Gastroesophageal sphincter (tissue), 3 donors: ENCODE measurements around the gene VANGL2.
"Not testable (repeated sequence)": the region's sequence is repeated elsewhere in the genome, so short reads cannot be mapped to it uniquely, and the experiment has no call there.

Experiments
- CTCF ChIP-seq, 4 experiments: fragments of 200-600 bp in 2 of 4; fragments of 450-650 bp in 2 of 4; sonication (generic) in 1 of 4; IDR thresholded peaks; one replicate each; pipeline ENCODE4 v1.5.1; 2017 to 2019; ENCODE audit warnings: antibody characterized with exemption in 4 of 4, mild to moderate bottlenecking in 2 of 4, moderate library complexity in 2 of 4
- EP300 ChIP-seq: sonication (generic); formaldehyde crosslinking; IDR thresholded peaks from one replicate; pipeline ENCODE4 v1.6.1; 2017; ENCODE audit warnings: antibody characterized with exemption, mild to moderate bottlenecking
- POLR2A ChIP-seq, 2 donors: fragments of 450-650 bp; IDR thresholded peaks; one replicate each; pipeline ENCODE4 v1.6.1; 2017; ENCODE audit warnings: antibody characterized with exemption in 2 of 2, mild to moderate bottlenecking in 2 of 2, moderate library complexity in 1 of 2
- POLR2AphosphoS5 ChIP-seq: sonication (generic); formaldehyde crosslinking; IDR thresholded peaks from one replicate; pipeline ENCODE4 v1.6.1; 2017; ENCODE audit warnings: antibody characterized with exemption

- not testable (repeated sequence) for TF ChIP-seq CTCF (IDR thresholded peaks at IDR 0.05); POLR2A (IDR thresholded peaks at IDR 0.05); EP300; POLR2AphosphoS5
Observed at GRCh38 chr1:160384812-160385211, 15.6 kb upstream of the VANGL2 start.
